ENCODE results near the gene LAG3. TPM values are rescaled to one million over a fixed set of nuclear protein-coding genes. Genes with fewer than 3 reads are reported as not detected.

Gene LAG3
- total RNA-seq, 1 experiment from 2014 or later, result 2.2 TPM

DNA sequence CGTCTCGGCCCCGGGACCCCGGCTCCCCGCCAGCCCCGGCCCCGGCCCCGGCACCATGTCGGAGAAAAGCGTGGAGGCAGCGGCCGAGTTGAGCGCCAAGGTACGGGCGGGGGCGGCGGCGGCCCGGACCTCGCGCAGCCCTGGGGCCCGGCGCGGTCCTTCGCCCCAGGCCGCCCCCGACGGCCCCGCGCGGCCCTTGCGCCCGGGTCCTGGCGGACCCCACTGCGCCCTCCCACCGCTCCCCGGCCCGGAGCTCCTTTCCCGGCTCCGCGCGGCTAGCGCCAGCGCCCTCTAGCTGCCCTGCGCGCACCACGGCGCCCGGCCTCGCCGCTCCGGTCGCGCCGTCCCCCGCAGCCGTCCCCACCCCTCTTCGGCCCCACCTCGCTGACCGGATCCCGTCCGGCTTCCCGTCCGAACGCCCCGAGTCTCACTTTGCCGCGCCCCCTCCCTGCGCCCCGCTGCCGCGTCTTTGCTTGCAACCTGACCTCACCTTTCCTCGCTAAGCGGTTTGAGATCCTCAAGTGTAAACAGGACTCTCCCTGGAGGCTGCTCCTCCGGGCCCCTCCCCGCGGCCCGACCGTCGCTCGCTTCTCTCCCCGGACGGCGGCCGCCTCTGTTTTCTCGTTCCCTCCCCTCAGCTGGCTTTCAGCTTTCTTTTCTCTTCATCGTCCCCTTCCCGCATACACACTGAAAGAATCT is 5.5 kb upstream of the LAG3 start:
- Histone ChIP-seq H3K18ac (ENCODE audit: insufficient read length, low read depth, low read length) (peak overlapping the region; percentile 3), H3K9me3 (ENCODE audit: control insufficient read depth, low read depth, low read length) (no peaks in the 10 kb centered on the region), H3K4me1 (ENCODE audit: insufficient read depth, low read length) (peaks cover 15% of the 10 kb centered on the region), H2BK5ac (ENCODE audit: insufficient read length, low read length) (no peak overlapping the region), H3K14ac (ENCODE audit: insufficient read depth, low read length) (peak overlapping the region; percentile 74), H3K79me2 (ENCODE audit: insufficient read depth, low read length) (peaks cover 11% of the 10 kb centered on the region; the same call in 1 of the 2 replicates), H2BK20ac (ENCODE audit: low read depth, low read length, poor library complexity, severe bottlenecking) (no peak overlapping the region), H4K8ac (replicated peaks; ENCODE audit: insufficient read length, low read depth, low read length) (no peak overlapping the region), H3K4ac (ENCODE audit: low read depth, low read length) (no peak overlapping the region), H2AK5ac (ENCODE audit: insufficient read length, low read length) (no peak overlapping the region), H2AFZ (ENCODE audit: low read length) (no peak overlapping the region), H3K27ac (ENCODE audit: insufficient read length, low read depth, low read length) (no peak overlapping the region), H4K20me1 (ENCODE audit: control insufficient read depth, insufficient read depth, insufficient read length) (no peaks in the 10 kb centered on the region), H3K23ac (ENCODE audit: insufficient read length, low read depth, low read length) (no peak overlapping the region), H3T11ph (ENCODE audit: low read length) (no peak overlapping the region), H2BK15ac (ENCODE audit: low read depth, low read length) (no peak overlapping the region), H3K4me2 (ENCODE audit: insufficient read depth, insufficient read length, low read length) (peak overlapping the region; percentile 87), H3K79me1 (ENCODE audit: insufficient read depth, low read depth, low read length, poor library complexity, severe bottlenecking) (no peaks in the 10 kb centered on the region), H4K5ac (ENCODE audit: insufficient read length, low read depth, low read length) (no peak overlapping the region), H3K9ac (ENCODE audit: extremely low read depth, insufficient read length, low read length) (peak overlapping the region; percentile 68), H2BK120ac (ENCODE audit: low read depth, low read length, poor library complexity, severe bottlenecking) (no peak overlapping the region), H4K91ac (ENCODE audit: insufficient read length, low read depth, low read length) (no peak overlapping the region), H2BK12ac (ENCODE audit: insufficient read length, low read depth, low read length) (no peak overlapping the region), H3K56ac (ENCODE audit: insufficient read length, low read depth, low read length) (no peak overlapping the region), H3K23me2 (ENCODE audit: insufficient read length, low read depth, low read length, poor library complexity, severe bottlenecking) (peaks cover 27% of the 10 kb centered on the region), H3K27me3 (ENCODE audit: insufficient read depth, low read length) (no peaks in the 10 kb centered on the region)
- TF ChIP-seq CTCF (conservative IDR thresholded peaks at IDR 0.05), result peak; percentile 72
- H3K27ac Mint-ChIP-seq, result peak overlapping the region; percentile 69 to 92 (median 89); a peak in 6 of 7 replicates
- H3K9me3 Mint-ChIP-seq, result no peaks in the 10 kb centered on the region
- peak overlapping the region; percentile 82 to 92 for H3K4me3 Mint-ChIP-seq
- no CpG with 5 or more reads among the region's 88 CpGs for WGBS (ENCODE audit: extremely low coverage, insufficient read length, low lambda C conversion rate)
- H3K27me3 Mint-ChIP-seq (ENCODE audit: low read depth), result peaks cover 5% of the 10 kb centered on the region
- peaks cover 23 to 31% (median 26%) of the 10 kb centered on the region in 3 experiments; a peak in 6 of 7 replicates for H3K36me3 Mint-ChIP-seq (ENCODE audit: insufficient read depth in 1 of 3, low read depth in 3 of 3)
- peak; percentile 74 for DNase-seq
- H3K4me1 Mint-ChIP-seq, result peaks cover 52 to 75% of the 10 kb centered on the region in 2 experiments
